Measurements from ENCODE around the gene DPP10. TPM values are rescaled to one million over a fixed set of nuclear protein-coding genes. Genes with fewer than 3 reads are reported as not detected.

The DPP10 gene
- total and polyA plus RNA-seq, 10 of the 15 experiments (the other 5 are each of a cell fraction or from before 2014, with no cell fraction given): not detected

GRCh38 chr2:114518738-114519137 lies 76.3 kb downstream of the DPP10 start:
- POLR2A ChIA-PET: no interaction called here
- in situ Hi-C loops (cut with MboI): no loop called here
- intact Hi-C loops (cut with micrococcal nuclease; ENCODE audit: unreplicated experiment): no loop called here
- FAIRE-seq: no peak
- Histone ChIP-seq H4K20me1 (ENCODE audit: control insufficient read depth, insufficient read depth) (no peaks in the 10 kb centered on the region), H2AFZ (ENCODE audit: control insufficient read depth, low read depth, low read length) (no peak overlapping the region), H3K9ac (ENCODE audit: control insufficient read depth, insufficient read depth, low read length) (no peak overlapping the region), H3K4me2 (ENCODE audit: control insufficient read depth, insufficient read depth) (no peak overlapping the region), H3K27me3 (replicated peaks in 1 of 2; ENCODE audit: control insufficient read depth in 2 of 2, insufficient read depth in 2 of 2, low read length in 1 of 2) (no peaks in the 10 kb centered on the region), H3K4me1 (ENCODE audit: control insufficient read depth, insufficient read depth, low read length) (no peaks in the 10 kb centered on the region), H3K4me3 (no peak overlapping the region), H3K79me2 (ENCODE audit: control insufficient read depth, insufficient read depth, low read length) (no peaks in the 10 kb centered on the region), H3K36me3 (ENCODE audit: control insufficient read depth in 2 of 2, insufficient read depth in 2 of 2, low read length in 1 of 2) (no peaks in the 10 kb centered on the region), H3K9me3 (replicated peaks; ENCODE audit: control insufficient read depth, insufficient read depth, low read length) (no peaks in the 10 kb centered on the region), H3K27ac (ENCODE audit: control insufficient read depth, insufficient read depth) (no peak overlapping the region)
- no TSS peak for BruUV-seq (replicated peaks)
- no peak for DNase-seq (ENCODE audit: low read depth, low spot score)
- CTCF ChIA-PET: no interaction called here
- 13% methylated on average over 5 of the region's 5 CpGs for WGBS (ENCODE audit: insufficient coverage, insufficient replicate concordance, low lambda C conversion rate, missing lambda C conversion rate)
- SMC1A ChIA-PET (ENCODE audit: uncharacterized antibody, unreplicated experiment): interaction anchor here (0.9 kb wide), 1 partner anchor 12 kb away, joined by 3 read pairs; no protein-coding TSS in a partner anchor
- RAD21 ChIA-PET (ENCODE audit: unreplicated experiment): no interaction called here
- no peak for ATAC-seq
- TF ChIP-seq ZBTB40 (IDR thresholded peaks at IDR 0.05; ENCODE audit: borderline replicate concordance): no peak
- TF ChIP-seq CBX3 (IDR thresholded peaks at IDR 0.05; ENCODE audit: borderline replicate concordance, low read depth): no peak
- no peak for TF ChIP-seq IKZF1 (conservative IDR thresholded peaks at IDR 0.05)
- TF ChIP-seq STAT1 (conservative IDR thresholded peaks at IDR 0.05): no peak
- no peak for TF ChIP-seq RUNX3 (IDR thresholded peaks at IDR 0.05; ENCODE audit: low read length)
- no peak for TF ChIP-seq YY1 (IDR thresholded peaks at IDR 0.05; ENCODE audit: low read depth, low read length)
- no peak for TF ChIP-seq SMC3 (IDR thresholded peaks at IDR 0.05; ENCODE audit: borderline replicate concordance, low read length)
- TF ChIP-seq TARDBP (IDR thresholded peaks at IDR 0.05; ENCODE audit: borderline replicate concordance): no peak
- no peak for TF ChIP-seq LARP7 (IDR thresholded peaks at IDR 0.05)
- no peak for TF ChIP-seq BMI1 (IDR thresholded peaks at IDR 0.05; ENCODE audit: borderline replicate concordance)
- no peak for TF ChIP-seq BACH1 (IDR thresholded peaks at IDR 0.05; ENCODE audit: borderline replicate concordance)
- TF ChIP-seq NR2C2 (IDR thresholded peaks at IDR 0.05; ENCODE audit: borderline replicate concordance, control insufficient read depth, insufficient read length, low read depth): no peak
- no peak for TF ChIP-seq BHLHE40 (IDR thresholded peaks at IDR 0.05; ENCODE audit: borderline replicate concordance in 1 of 2, low read depth in 2 of 2, low read length in 1 of 2)
- TF ChIP-seq RAD51 (IDR thresholded peaks at IDR 0.05): no peak
- TF ChIP-seq ESRRA (IDR thresholded peaks at IDR 0.05; ENCODE audit: low read length): no peak
- TF ChIP-seq E2F8 (IDR thresholded peaks at IDR 0.05; ENCODE audit: low read depth, partially characterized antibody): no peak
- TF ChIP-seq JUND (IDR thresholded peaks at IDR 0.05; ENCODE audit: low read depth, low read length): no peak
- no peak for TF ChIP-seq HDAC6 (IDR thresholded peaks at IDR 0.05; ENCODE audit: unreplicated experiment)

Measured in GM12878 (cell line).